Glutamatergic neuron (in vitro differentiated cells): ENCODE results near the gene CR1L. TPM values are rescaled to one million over a fixed set of nuclear protein-coding genes. Genes with fewer than 3 reads are reported as not detected.
"Not testable (repeated sequence)": the region's sequence is repeated elsewhere in the genome, so short reads cannot be mapped to it uniquely, and the experiment has no call there.

Experiments
- DNase-seq: peaks from one replicate; pipeline ENCODE4 v3.0.0; 2022
- H3K27ac Mint-ChIP-seq: one replicate; pipeline ENCODE4 v1.8.0; 2020; ENCODE audit warnings: mild to moderate bottlenecking, mixed read lengths, inconsistent platforms; ENCODE audit not compliant: unreplicated experiment
- H3K27me3 Mint-ChIP-seq: one replicate; pipeline ENCODE4 v1.8.0; 2020; ENCODE audit warnings: mild to moderate bottlenecking, moderate library complexity, mixed read lengths, inconsistent platforms; ENCODE audit not compliant: unreplicated experiment
- H3K36me3 Mint-ChIP-seq: one replicate; pipeline ENCODE4 v1.8.0; 2020; ENCODE audit warnings: mild to moderate bottlenecking, mixed read lengths, inconsistent platforms; ENCODE audit not compliant: unreplicated experiment
- H3K4me1 Mint-ChIP-seq: one replicate; pipeline ENCODE4 v1.8.0; 2020; ENCODE audit warnings: mild to moderate bottlenecking, low read depth, mixed read lengths, inconsistent platforms; ENCODE audit not compliant: unreplicated experiment
- H3K4me3 Mint-ChIP-seq: one replicate; pipeline ENCODE4 v1.8.0; 2020; ENCODE audit warnings: mild to moderate bottlenecking, mixed read lengths, inconsistent platforms; ENCODE audit not compliant: unreplicated experiment
- H3K9me3 Mint-ChIP-seq: one replicate; pipeline ENCODE4 v1.8.0; 2020; ENCODE audit warnings: mild to moderate bottlenecking, moderate library complexity, mixed read lengths, inconsistent platforms; ENCODE audit not compliant: unreplicated experiment
- CTCF ChIP-seq: fragments of 200-600 bp; sonication (generic); IDR thresholded peaks from one replicate; pipeline ENCODE4 v1.5.0; 2021; ENCODE audit not compliant: partially characterized antibody, unreplicated experiment
- total RNA-seq: library from RNA; stranded (reverse); fragmentation: NEBNext Ultra II Directional; extraction: Animal tissue kit (Norgen Biotek cat#: 25700); gene quantifications from one replicate; pipeline ENCODE4 v1.2.1, GENCODE V29; 2021; ENCODE audit not compliant: unreplicated experiment

The CR1L gene
- total RNA-seq, 1 donor from 2014 or later = not detected

DNA sequence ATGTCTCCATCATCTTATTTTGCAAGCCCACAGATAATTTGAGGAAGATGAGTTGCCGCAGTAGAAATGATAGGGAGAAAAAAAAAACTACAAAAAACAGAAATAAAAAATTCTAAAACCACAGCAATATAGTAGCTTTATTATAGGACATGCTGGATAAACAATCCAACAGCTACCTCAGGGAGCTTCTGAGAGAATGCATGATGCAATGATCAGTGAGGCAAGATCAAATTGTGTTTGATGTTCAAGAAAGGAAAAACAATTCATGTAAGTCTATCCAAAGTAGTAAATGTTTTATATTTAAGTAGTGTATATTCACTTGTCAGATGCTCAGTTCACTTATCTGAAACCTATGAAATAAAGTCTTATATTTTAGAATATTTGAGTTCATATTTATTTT is 6.7 kb downstream of the CR1L start:
- TF ChIP-seq CTCF = no peak
- H3K27me3 Mint-ChIP-seq = peaks cover 3% of the 10 kb centered on the region

GRCh38 chr1:207654320-207654719 is 9.4 kb downstream of the CR1L start:
- no peak for DNase-seq
- Mint-ChIP-seq H3K27me3 (peaks cover 3% of the 10 kb centered on the region), H3K9me3 (no peaks in the 10 kb centered on the region)

More for the DNA sequence above, 6.7 kb downstream of the CR1L start:
- Mint-ChIP-seq H3K36me3 (no peaks in the 10 kb centered on the region), H3K4me1 (peaks cover 4% of the 10 kb centered on the region), H3K9me3 (peaks cover 4% of the 10 kb centered on the region), H3K4me3 (no peak overlapping the region), H3K27ac (no peak overlapping the region)
- DNase-seq = no peak

GRCh38 chr1:207658408-207658807 is 13.5 kb downstream of the CR1L start:
- no peak for TF ChIP-seq CTCF

More at GRCh38 chr1:207654320-207654719, 9.4 kb downstream of the CR1L start:
- Mint-ChIP-seq H3K27ac (no peak overlapping the region), H3K4me3 (no peak overlapping the region), H3K4me1 (peaks cover 6% of the 10 kb centered on the region), H3K36me3 (peaks cover 4% of the 10 kb centered on the region)
- no peak for TF ChIP-seq CTCF

GRCh38 chr1:207658904-207659485 is 14.1 kb downstream of the CR1L start:
- Mint-ChIP-seq H3K27me3 (peaks cover 3% of the 10 kb centered on the region), H3K27ac (no peak overlapping the region), H3K4me1 (peaks cover 3% of the 10 kb centered on the region), H3K36me3 (peaks cover 9% of the 10 kb centered on the region), H3K9me3 (peaks cover 5% of the 10 kb centered on the region), H3K4me3 (no peak overlapping the region)
- DNase-seq = no peak
- TF ChIP-seq CTCF = no peak

More at GRCh38 chr1:207658408-207658807, 13.5 kb downstream of the CR1L start:
- Mint-ChIP-seq H3K9me3 (no peaks in the 10 kb centered on the region), H3K36me3 (peaks cover 4% of the 10 kb centered on the region), H3K27ac (no peak overlapping the region), H3K4me1 (peaks cover 3% of the 10 kb centered on the region), H3K27me3 (peaks cover 3% of the 10 kb centered on the region), H3K4me3 (no peak overlapping the region)
- no peak for DNase-seq

DNA sequence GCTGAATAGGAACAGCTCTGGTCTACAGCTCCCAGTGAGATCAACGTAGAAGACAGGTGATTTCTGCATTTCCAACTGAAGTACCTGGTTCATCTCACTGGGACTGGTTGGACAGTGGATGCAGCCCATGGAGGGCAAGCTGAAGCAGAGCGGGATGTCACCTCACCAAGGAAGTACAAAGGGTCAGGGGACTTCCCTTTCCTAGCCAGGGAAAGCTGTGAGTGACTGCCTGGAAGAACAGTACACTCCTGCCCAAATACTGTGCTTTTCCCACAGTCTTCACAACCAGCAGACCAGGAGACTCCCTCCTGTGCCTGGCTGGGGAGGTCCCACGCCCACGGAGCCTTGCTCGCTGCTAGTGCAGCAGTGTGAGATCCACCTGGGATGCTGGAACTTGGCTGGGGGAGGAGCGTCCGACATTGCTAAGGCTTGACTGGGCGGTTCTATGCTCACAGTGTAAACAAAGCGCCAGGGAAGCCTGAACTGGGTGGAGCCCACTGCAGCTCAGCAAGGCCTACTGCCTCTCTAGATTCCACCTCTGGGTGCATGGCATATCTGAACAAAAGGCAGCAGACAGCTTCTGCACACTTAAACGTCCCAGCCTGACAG is 14.7 kb downstream of the CR1L start:
- Mint-ChIP-seq H3K27ac (no peak overlapping the region), H3K36me3 (peaks cover 10% of the 10 kb centered on the region)
- TF ChIP-seq CTCF = no peak

DNA sequence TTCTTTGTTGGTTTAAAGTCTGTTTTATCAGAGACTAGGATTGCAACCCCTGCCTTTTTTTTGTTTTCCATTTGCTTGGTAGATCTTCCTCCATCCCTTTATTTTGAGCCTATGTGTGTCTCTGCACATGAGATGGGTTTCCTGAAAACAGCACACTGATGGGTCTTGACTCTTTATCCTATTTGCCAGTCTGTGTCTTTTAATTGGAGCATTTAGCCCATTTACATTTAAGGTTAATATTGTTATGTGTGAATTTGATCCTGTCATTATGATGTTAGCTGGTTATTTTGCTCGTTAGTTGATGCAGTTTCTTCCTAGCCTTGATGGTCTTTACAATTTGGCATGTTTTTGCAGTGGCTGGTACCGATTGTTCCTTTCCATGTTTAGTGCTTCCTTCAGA is 16.5 kb downstream of the CR1L start:
- not testable (repeated sequence) for DNase-seq, H3K4me1 Mint-ChIP-seq, H3K9me3 Mint-ChIP-seq, H3K27ac Mint-ChIP-seq, H3K27me3 Mint-ChIP-seq, H3K4me3 Mint-ChIP-seq
- peaks cover 10% of the 10 kb centered on the region for H3K36me3 Mint-ChIP-seq

More for the DNA sequence above, 14.7 kb downstream of the CR1L start:
- Mint-ChIP-seq H3K4me3 (no peak overlapping the region), H3K4me1 (peaks cover 3% of the 10 kb centered on the region), H3K9me3 (peaks cover 5% of the 10 kb centered on the region), H3K27me3 (peaks cover 3% of the 10 kb centered on the region)
- no peak for DNase-seq
